OCI-LY1 (cell line): ENCODE data around the gene DHRS7.

Experiments used
- H2AFZ ChIP-seq: fragments of 200-600 bp; sonication (generic), shearing (Covaris generic); 2 replicates; pipeline ENCODE4 v1.6.0; 2014; ENCODE audit warnings: antibody characterized with exemption, mild to moderate bottlenecking, low read length
- H3F3A ChIP-seq: fragments of 200-600 bp; sonication (generic), shearing (Covaris generic); 2 replicates; pipeline ENCODE4 v1.6.0; 2014; ENCODE audit warnings: mild to moderate bottlenecking, antibody characterized with exemption, low read length, moderate library complexity; ENCODE audit not compliant: insufficient read depth
- H3K27ac ChIP-seq: fragments of 200-600 bp; sonication (generic); 2 replicates; pipeline ENCODE4 v1.5.1; 2014; ENCODE audit warnings: low read length, mixed run types, mild to moderate bottlenecking, low read depth; ENCODE audit not compliant: poor library complexity, severe bottlenecking
- H3K27me3 ChIP-seq: fragments of 200-600 bp; sonication (generic); 2 replicates; pipeline ENCODE4 v1.6.0; 2014; ENCODE audit warnings: antibody characterized with exemption, mild to moderate bottlenecking, low read length, moderate library complexity; ENCODE audit not compliant: insufficient read depth
- H3K36me3 ChIP-seq: fragments of 200-600 bp; sonication (generic); 2 replicates; pipeline ENCODE4 v1.6.1; 2014; ENCODE audit warnings: mild to moderate bottlenecking, antibody characterized with exemption, low read length, moderate library complexity, mixed read lengths; ENCODE audit not compliant: insufficient read depth
- H3K4me1 ChIP-seq: fragments of 200-600 bp; sonication (generic); 2 replicates; pipeline ENCODE4 v1.5.1; 2014; ENCODE audit warnings: mild to moderate bottlenecking, low read length, moderate library complexity; ENCODE audit not compliant: insufficient read depth, severe bottlenecking
- H3K4me2 ChIP-seq: fragments of 200-600 bp; sonication (generic), shearing (Covaris generic); 2 replicates; pipeline ENCODE4 v1.6.1; 2014; ENCODE audit warnings: low read length
- H3K4me3 ChIP-seq: fragments of 200-600 bp; sonication (generic); 2 replicates; pipeline ENCODE4 v1.5.1; 2014; ENCODE audit warnings: low read length, low read depth, mild to moderate bottlenecking, mixed read lengths; ENCODE audit not compliant: poor library complexity, severe bottlenecking
- H3K79me2 ChIP-seq: fragments of 200-600 bp; shearing (Covaris generic); 2 replicates; pipeline ENCODE4 v1.6.1; 2016; ENCODE audit warnings: mixed run types, low read length, mixed read lengths; ENCODE audit not compliant: insufficient read depth
- H3K9ac ChIP-seq: fragments of 200-600 bp; sonication (generic), shearing (Covaris generic); 2 replicates; pipeline ENCODE4 v1.6.1; 2014; ENCODE audit warnings: mild to moderate bottlenecking, low read length, mixed read lengths
- H3K9me2 ChIP-seq: fragments of 200-600 bp; sonication (generic), shearing (Covaris generic); 2 replicates; pipeline ENCODE4 v1.6.1; 2014; ENCODE audit warnings: low read depth, mild to moderate bottlenecking, low read length, mixed read lengths
- H3K9me3 ChIP-seq: fragments of 200-600 bp; shearing (Covaris generic); 2 replicates; pipeline ENCODE4 v1.6.1; 2014; ENCODE audit warnings: low read length, mixed read lengths
- H4K20me1 ChIP-seq: fragments of 200-600 bp; sonication (generic), shearing (Covaris generic); 2 replicates; pipeline ENCODE4 v1.6.0; 2016; ENCODE audit warnings: mild to moderate bottlenecking, low read length; ENCODE audit not compliant: insufficient read depth
- EZH2 ChIP-seq: fragments of 200-600 bp; sonication (generic), shearing (Covaris generic); IDR thresholded peaks from 2 replicates; pipeline ENCODE4 v1.8.0; 2017; ENCODE audit warnings: borderline replicate concordance, mixed run types, mild to moderate bottlenecking, antibody characterized with exemption, low read length, moderate library complexity, mixed read lengths
- TF ChIP-seq, protein P1 (sequence below): fragments of 200-600 bp; sonication (generic), shearing (Covaris generic); IDR thresholded peaks from 2 replicates; pipeline ENCODE4 v1.5.1; 2017; ENCODE audit warnings: mild to moderate bottlenecking, antibody characterized with exemption, low read length, moderate library complexity, mixed read lengths

DHRS7 gene

DNA sequence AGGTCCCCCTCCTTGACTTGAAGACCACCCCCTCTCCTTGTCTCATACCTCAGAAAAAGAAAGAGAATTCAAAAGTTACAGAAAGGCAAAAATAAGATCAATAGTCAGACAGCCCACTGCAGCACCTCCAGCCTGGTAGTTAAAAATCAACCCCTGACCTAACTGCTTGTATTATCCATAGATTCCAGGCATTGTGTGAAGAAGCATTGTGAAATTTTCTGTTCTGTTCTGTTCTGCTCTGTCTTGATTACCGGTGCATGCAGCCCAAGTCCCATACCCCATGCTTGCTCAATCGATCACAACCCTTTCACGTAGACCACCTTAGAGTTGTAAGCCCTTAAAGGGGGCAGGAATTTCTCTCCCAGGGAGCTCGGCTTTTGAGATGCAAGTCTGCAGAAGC, 5.8 kb upstream of the DHRS7 start:
- no peaks in the 10 kb centered on the region for H3K9me3 ChIP-seq
- no peak overlapping the region for H3K4me3 ChIP-seq
- H3K36me3 ChIP-seq, result no peaks in the 10 kb centered on the region
- peaks cover 3% of the 10 kb centered on the region for H3K4me1 ChIP-seq
- H4K20me1 ChIP-seq, result no peaks in the 10 kb centered on the region
- H3K4me2 ChIP-seq, result no peak overlapping the region
- no peak overlapping the region for H3K9ac ChIP-seq
- no peaks in the 10 kb centered on the region for H3K27me3 ChIP-seq
- TF ChIP-seq, protein P1, sequence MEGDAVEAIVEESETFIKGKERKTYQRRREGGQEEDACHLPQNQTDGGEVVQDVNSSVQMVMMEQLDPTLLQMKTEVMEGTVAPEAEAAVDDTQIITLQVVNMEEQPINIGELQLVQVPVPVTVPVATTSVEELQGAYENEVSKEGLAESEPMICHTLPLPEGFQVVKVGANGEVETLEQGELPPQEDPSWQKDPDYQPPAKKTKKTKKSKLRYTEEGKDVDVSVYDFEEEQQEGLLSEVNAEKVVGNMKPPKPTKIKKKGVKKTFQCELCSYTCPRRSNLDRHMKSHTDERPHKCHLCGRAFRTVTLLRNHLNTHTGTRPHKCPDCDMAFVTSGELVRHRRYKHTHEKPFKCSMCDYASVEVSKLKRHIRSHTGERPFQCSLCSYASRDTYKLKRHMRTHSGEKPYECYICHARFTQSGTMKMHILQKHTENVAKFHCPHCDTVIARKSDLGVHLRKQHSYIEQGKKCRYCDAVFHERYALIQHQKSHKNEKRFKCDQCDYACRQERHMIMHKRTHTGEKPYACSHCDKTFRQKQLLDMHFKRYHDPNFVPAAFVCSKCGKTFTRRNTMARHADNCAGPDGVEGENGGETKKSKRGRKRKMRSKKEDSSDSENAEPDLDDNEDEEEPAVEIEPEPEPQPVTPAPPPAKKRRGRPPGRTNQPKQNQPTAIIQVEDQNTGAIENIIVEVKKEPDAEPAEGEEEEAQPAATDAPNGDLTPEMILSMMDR, result no peak
- TF ChIP-seq EZH2, result no peak
- no peaks in the 10 kb centered on the region for H3K79me2 ChIP-seq
- H3K9me2 ChIP-seq, result no peaks in the 10 kb centered on the region
- H3K27ac ChIP-seq, result no peak overlapping the region
- no peak overlapping the region for H2AFZ ChIP-seq
- no peaks in the 10 kb centered on the region for H3F3A ChIP-seq

DNA sequence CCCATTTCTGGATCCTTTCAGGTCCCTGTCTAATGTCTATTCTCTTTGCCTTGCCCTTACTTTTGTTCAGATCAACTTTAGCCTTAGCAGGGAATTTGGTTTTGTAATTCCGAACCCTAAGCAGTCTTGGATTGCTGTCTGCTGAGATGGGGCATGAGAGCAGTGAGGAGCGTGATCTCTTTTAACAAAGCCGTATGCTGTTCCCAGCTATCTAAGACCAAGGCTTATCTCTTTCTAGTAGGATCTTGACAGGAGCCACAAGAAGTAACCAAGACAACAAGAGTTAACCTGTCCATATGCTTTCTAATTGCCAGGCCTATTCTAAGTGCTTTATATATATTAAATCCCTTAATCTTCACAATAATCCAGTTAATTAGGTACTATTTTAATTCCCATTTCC, 4.5 kb upstream of the DHRS7 start:
- Histone ChIP-seq H3K9ac (no peak overlapping the region), H3K27me3 (no peaks in the 10 kb centered on the region), H3K4me3 (no peak overlapping the region), H2AFZ (no peak overlapping the region), H3K79me2 (no peaks in the 10 kb centered on the region), H3K9me2 (no peaks in the 10 kb centered on the region), H3F3A (no peaks in the 10 kb centered on the region), H3K4me1 (peaks cover 9% of the 10 kb centered on the region), H3K27ac (no peak overlapping the region), H4K20me1 (no peaks in the 10 kb centered on the region), H3K9me3 (no peaks in the 10 kb centered on the region), H3K36me3 (no peaks in the 10 kb centered on the region), H3K4me2 (no peak overlapping the region)
- TF ChIP-seq, protein P1, result no peak
- no peak for TF ChIP-seq EZH2

DNA sequence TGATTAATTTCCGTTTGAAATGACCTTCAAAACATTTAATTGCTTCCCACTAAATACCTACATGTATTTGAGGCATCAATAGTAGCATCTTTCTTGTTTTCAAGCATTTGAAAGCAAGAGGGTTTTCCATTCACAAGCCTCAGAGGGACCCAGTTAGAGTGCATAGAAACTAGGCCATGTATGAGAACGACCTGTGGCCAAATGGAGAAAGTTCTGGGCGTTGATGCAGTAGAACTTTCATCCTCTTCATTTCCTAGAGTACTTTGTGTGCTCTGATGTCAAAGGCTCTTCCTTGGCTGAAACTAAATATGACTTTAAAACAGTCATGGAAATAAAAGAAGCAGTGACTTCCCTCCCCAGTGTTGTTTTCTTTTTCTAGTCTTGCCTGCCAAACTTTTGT, 944 bp upstream of the DHRS7 start:
- Histone ChIP-seq H3K4me2 (peak overlapping the region; percentile 91; the same call in 1 of the 2 replicates), H3K9me2 (no peaks in the 10 kb centered on the region), H2AFZ (no peak overlapping the region), H3K36me3 (no peaks in the 10 kb centered on the region), H3K27me3 (no peaks in the 10 kb centered on the region), H3K4me1 (peaks cover 37% of the 10 kb centered on the region), H3K27ac (peak overlapping the region; percentile 29), H3K9ac (no peak overlapping the region), H4K20me1 (no peaks in the 10 kb centered on the region), H3K4me3 (no peak overlapping the region), H3K79me2 (peaks cover 13% of the 10 kb centered on the region), H3F3A (no peaks in the 10 kb centered on the region), H3K9me3 (no peaks in the 10 kb centered on the region)
- no peak for TF ChIP-seq EZH2
- TF ChIP-seq, protein P1, result no peak
